Panc1 (cell line): ENCODE results near the gene OTOP2.

ENCODE experiments used
- CTCF ChIP-seq: fragments of 450-650 bp; IDR thresholded peaks from 2 replicates; pipeline ENCODE4 v1.5.1; 2017; ENCODE audit warnings: mild to moderate bottlenecking
- POLR2AphosphoS5 ChIP-seq: IDR thresholded peaks from 2 replicates; pipeline ENCODE4 v1.6.1; 2012; ENCODE audit warnings: mild to moderate bottlenecking, low read depth, low read length, moderate library complexity

GRCh38 chr17:74952431-74953133 lies 28.5 kb downstream of the OTOP2 start:
- no peak for TF ChIP-seq CTCF
- TF ChIP-seq POLR2AphosphoS5, result no peak
